Kidney epithelial cell (primary cell): ENCODE measurements around the gene GRAP. TPM values are rescaled to one million over a fixed set of nuclear protein-coding genes. Genes with fewer than 3 reads are reported as not detected.
"Not testable (repeated sequence)": the region's sequence is repeated elsewhere in the genome, so short reads cannot be mapped to it uniquely, and the experiment has no call there.

Source experiments
- DNase-seq: peaks from one replicate; pipeline ENCODE4 v3.0.0-alpha.2; 2010; ENCODE audit warnings: low read depth
- H3K27me3 ChIP-seq: 2 replicates; pipeline ENCODE4 v1.6.0; 2011; ENCODE audit warnings: low read length; ENCODE audit not compliant: control insufficient read depth, insufficient read depth
- H3K36me3 ChIP-seq: 2 replicates; pipeline ENCODE4 v1.5.1; 2011; ENCODE audit warnings: low read length; ENCODE audit not compliant: control insufficient read depth, insufficient read depth
- H3K4me3 ChIP-seq: 2 replicates; pipeline ENCODE4 v1.5.1; 2011; ENCODE audit warnings: low read depth, mild to moderate bottlenecking, control low read depth, low read length
- total RNA-seq: library from RNA; depleted of rRNA; stranded (reverse); fragments of >200 nt; gene quantifications from 2 replicates; pipeline ENCODE4 v1.2.3, GENCODE V29; 2015

Gene GRAP
- 1.2 and 1.6 TPM in 2 replicates for total RNA-seq

DNA sequence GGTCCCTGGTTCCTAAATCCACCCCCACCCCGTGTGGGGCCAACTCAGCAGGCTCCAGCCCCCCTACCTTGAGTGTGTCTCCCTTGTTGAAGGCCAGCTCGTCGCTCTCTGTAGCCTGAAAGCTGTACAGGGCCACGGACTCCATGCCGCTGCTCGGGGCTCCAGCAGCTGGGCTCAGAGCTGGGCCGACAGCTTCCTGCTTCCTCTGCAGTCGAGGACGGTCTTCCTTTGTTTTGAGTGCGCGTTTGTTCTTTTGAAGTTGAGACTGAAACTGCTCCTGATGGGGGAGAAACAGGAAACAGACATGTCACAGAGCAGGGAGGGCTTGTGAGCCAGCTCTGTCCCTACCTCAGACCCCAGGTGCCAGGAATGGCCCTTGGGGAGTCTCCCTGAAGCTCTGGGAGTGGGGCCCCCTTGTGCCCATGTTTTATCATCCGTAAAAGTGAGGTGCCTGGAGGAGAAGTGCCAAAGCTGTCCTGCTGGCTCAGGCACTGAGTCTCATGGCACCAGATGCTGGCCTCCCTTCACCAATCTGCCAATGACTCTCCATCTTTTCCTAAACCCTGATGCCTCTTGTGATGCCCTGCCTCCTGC is at the start of gene GRAP:
TSS of gene GRAP (minus strand) at position 176 of the 594 bp plus-strand sequence. CDS start at position 145, 31 bp downstream.
- DNase-seq, H3K27me3 ChIP-seq, H3K36me3 ChIP-seq, H3K4me3 ChIP-seq: not testable (repeated sequence)

DNA sequence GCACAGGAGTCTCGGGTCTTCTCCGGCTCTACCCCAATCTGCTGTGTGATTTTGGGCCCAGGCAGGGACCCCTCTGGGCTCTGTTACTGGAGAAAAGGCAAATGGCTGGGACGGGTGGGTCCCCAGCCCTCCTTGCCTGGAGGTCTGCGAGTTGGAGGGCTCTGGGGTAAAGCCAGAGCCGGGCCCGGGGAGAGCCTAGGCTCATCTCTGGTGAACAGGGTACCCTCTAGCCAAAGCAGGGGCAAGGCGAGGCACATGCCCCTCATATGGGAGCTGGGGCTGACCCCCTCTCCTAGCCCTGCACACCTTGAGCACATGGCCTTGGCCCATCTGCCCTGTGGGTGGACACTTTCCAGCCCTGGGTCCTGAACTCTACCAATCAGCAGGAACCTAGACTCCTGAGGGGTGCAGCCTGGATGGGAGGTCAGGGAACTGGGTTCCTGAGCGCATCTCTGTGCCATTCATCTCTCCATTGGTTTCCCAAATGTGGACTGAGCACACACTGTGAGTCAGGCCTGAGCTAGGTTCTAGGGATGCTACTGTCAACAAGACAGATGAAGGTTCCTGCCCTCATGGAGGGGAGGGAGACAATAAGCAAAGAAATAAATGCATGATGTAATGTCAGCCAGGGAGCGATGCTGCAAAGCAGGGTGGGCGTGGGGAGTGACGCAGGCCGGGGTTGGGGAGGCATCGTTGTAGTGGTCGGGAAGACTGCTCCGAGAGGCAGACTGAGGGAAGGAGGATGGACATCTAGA is 47.1 kb upstream of the GRAP start:
- not testable (repeated sequence) for H3K4me3 ChIP-seq, H3K36me3 ChIP-seq, DNase-seq, H3K27me3 ChIP-seq

DNA sequence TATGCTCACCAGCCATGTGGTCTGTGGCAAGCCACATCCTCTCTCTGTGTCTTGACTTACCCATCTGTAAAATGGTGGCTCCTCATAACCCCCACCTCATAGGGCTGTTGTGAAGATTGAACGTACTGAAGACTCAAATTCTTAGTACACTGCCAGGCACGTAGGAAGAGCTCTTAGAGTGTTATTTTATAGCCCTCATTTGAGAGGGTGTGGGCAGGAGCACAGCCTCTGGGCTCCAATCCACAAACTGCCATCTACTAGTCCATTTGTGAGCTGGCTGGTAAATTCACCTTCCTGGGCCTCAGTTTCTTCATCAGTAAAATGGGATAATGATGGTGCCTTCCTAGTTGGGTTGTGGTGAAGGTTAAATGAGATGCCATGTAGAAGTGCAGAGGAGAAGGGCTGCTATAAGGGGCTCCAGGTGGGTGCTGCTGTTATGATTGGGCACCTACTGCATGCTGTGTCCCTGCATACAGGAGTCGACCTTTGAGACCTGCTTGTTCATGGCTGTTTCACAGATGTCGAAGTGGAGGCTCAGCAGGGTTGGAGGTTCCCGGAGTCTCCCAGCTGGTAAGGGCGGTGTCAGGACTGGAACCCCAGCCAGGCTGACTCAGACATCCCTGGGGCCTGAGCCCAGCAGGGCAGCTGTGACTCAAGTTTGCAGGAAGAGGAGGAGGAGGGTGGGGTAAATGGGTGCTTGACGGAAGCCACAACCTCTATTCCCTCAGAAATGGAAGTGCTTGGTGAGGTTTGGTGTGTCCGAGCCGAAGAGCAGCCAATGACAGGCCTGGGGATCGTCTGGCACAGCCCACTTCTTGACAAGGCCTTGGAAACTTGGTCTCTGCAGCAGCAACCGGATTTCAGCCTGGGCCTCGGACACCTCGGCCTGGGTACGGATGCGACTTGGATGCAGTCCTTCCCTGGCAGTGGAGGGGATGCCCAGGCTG is 46.3 kb upstream of the GRAP start:
- not testable (repeated sequence) for DNase-seq, H3K4me3 ChIP-seq, H3K27me3 ChIP-seq, H3K36me3 ChIP-seq

DNA sequence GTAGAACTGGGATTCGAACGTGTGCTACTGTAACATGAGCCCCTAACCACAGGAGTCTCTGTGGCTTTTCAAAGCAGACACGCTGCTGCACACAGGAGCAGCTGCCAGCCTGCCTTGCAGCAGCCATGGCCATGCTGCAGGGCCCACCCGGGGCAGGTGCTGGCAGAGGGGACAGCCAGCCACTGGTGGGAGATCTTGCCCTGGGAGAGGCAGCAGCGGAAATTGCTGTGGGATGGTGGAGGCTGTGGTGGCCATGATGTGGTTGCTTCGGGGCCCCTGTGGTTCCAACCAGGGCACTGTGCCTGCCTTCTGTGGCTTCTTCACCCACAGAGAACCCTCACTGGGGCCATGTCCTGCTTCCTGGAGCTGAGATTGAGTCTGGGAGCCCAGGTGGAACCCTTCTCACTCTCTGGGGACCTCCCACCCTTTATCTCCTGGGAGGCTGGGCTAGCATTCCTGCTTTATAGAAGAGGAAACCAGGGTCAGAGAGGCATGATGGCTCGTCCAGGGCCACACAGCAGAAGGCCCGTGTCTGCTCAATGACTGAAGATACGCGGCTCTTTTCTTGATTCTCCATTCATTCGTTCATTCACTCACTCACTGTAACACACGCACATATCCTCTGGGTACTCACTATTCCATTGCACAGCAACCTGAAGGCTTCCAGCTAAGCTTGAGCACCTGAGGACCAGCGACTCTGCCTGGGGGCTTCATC is 43.5 kb upstream of the GRAP start:
- H3K27me3 ChIP-seq, DNase-seq, H3K4me3 ChIP-seq, H3K36me3 ChIP-seq: not testable (repeated sequence)

DNA sequence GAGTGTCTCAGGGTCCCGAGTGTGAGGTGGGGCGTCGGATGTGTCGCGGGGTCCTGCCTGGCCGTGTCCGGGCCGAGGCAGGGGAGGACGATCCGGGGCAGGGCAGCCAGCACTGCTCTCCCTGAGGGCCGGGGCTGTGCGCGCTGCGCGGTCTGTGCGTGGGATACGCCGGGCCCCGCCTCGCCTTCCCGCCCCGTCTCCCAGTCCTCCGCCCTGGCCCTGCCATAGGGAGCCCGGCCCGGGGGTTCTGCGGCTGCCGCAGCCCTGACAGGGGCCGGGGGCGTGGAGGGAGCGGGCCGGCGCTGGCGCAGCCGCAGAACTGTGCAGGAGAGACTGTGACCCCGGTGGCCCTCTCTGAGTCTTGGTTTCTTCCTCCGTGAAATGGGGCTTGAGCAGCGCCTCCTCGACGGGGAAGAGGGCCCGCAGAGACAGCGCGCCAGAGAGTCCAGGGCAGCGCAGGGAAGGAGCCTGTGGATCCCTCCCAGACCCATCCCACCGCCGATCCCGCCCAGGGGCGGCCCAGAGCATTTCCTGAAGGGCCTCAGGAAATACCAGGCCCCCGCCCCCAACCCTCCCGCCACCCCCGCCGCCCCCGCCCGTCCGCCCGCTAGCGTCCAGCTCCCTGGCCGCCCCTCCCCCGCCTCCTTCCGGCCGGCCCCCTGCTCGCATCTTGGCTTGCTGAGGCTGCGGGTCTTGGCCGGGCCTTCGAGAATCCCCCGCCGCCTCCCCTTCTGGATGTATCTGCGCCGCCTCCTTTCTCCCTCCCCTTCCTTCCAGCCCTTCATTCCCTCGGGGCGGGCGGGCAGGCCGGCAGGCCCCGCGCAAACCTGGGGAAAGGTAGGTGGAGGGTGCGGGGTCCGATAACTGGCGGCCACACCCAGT is 42.3 kb upstream of the GRAP start:
- not testable (repeated sequence) for H3K4me3 ChIP-seq, H3K27me3 ChIP-seq, DNase-seq, H3K36me3 ChIP-seq

DNA sequence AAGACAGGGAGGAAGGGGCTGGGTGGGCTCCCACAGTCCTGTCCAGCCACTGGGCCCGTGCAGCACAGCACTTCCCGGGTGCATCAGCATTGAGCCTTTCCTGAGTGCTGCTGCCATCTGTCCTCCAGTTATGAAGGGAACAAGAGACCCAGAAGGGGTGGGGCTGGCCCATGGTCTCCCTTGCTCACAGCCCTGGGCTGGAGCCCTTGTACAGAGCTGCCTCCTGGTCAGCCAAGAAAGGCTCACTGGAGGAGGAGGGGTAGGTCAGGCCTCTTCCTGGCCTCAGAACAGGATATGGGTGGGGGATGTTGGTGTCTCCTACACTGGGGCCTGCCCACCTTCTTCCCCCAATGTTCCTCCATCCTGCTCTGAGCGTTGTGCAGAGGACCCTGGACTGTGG is 30.6 kb upstream of the GRAP start:
- H3K27me3 ChIP-seq, H3K4me3 ChIP-seq, H3K36me3 ChIP-seq, DNase-seq: not testable (repeated sequence)

DNA sequence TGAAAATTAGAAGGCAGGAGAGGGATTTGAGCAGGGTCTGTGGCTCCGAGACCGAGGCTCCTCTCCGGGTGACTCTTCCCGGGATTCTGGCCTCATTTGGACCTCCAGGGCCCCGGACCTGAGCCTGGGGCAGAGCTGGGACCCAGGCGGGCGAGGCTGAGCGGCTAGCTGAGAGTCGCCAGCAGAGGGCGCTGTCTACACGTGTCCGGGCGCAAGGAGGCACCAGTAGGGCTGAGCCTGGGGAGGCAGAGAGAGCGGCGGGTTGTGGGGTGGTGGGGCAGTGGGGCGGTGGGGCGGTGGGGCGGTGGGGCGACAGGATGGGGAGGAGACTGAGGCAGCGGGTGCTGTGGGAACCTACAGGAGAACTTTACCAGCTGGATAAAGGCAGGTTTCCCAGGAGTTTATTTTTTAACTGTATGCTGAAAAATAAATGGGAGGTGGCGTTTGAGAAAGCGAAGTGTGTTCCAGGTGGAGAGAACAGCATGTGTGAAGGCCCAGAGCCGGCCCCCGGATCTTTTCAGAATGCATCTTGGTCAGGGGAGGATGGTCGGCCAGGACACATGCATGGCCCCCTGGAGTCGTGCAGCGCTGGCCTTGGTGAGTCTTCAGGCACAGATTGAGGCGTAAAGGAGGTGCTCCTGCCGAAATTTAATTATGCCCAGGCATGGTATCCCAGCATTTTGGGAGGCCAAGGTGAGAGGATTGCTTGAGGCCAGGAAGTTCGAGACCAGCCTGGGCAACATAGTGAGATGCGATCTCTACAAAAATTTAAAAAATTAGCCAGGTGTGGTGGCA is 29.8 kb upstream of the GRAP start:
- not testable (repeated sequence) for H3K36me3 ChIP-seq, DNase-seq, H3K27me3 ChIP-seq, H3K4me3 ChIP-seq

DNA sequence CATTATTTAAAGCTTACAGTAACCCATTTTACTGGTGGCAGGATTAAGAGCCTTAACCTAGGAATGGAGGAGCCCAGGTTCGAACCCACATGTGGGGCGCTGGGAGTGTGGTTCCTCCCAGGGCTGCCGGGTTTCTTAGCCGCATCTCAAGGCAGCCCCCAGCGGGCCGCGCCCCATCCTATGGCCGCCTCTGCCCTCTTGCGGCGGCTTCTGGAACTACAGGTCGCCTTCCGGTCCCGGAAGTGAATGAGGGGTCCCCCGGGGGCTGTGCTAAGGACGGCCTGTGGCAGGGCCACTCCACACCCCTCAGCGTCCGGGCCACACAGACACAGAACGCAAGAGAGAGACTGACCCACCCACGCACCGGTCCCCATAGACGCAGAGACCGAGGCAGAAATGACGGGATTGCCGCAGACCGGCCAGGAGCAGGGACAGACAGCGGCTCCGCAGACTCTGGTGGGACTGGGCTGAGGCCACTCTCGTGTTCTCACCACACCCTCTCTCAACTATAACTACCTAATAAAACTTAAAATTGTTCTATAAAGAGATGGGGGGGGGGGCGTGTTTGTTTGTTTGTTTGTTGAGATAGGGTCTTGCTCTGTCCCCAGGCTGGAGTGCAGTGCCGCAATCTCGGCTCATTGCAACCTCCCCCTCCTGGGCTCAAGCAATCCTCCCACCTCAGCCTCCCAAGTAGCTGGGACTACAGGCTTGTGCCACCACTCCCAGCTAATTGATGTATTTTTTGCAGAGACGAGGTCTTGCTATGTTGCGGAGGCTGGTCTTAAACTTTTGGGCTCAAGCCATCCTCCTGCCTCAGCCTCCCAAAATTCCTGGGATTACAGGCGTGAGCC is 23.8 kb upstream of the GRAP start:
- not testable (repeated sequence) for H3K4me3 ChIP-seq, H3K27me3 ChIP-seq, DNase-seq, H3K36me3 ChIP-seq

DNA sequence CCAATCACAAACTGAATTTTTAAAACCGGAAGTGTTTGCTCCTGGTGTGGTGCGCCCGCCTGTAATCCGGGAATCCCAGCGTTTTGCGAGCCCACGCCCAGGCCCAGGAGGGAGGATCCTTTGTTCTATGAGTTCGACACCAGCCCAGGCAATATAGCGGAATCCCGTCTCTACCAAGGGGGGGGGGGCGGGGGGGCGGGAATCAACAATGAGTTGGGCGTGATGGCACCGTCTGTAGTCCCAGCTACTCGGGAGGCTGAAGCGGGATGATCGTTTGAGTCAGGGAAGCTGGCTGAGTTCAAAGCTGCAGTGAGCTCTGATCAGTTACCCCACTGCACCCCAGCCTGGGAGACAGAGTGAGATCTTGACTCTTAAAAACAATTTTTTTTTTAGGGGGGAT is 17.6 kb upstream of the GRAP start:
- not testable (repeated sequence) for DNase-seq, H3K36me3 ChIP-seq, H3K27me3 ChIP-seq
- H3K4me3 ChIP-seq = peak overlapping the region; percentile 10

DNA sequence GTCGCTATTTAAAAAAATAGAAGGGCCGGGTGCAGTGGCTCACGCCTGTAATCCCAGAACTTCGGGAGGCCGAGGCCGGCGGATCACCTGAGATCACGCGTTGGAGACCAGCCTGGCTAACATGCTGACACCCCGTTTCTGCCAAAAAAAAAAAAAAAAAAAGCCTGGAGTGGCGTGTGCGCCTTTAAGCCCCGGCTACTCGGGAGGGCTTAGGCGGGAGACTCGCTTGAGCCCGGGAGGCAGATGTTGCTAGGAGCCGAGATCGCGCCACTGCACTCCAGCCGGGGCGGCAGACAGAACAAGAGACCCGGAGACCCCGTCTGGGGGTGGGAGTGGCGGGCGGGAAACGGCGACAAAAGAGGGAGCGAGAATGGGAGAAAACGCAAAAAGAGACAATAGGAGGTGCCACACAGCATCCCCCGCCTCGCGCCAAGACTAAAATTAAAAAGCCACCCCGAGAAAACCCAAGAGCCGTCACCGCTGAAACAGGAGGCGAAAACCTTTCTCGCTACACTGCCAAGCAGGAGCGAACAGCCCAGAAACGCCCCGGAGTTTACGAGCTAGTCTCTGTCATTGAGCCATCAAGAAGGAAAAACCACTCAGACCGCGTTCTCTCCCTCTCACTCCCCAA is 16.7 kb upstream of the GRAP start:
- H3K4me3 ChIP-seq, DNase-seq, H3K27me3 ChIP-seq, H3K36me3 ChIP-seq: not testable (repeated sequence)

DNA sequence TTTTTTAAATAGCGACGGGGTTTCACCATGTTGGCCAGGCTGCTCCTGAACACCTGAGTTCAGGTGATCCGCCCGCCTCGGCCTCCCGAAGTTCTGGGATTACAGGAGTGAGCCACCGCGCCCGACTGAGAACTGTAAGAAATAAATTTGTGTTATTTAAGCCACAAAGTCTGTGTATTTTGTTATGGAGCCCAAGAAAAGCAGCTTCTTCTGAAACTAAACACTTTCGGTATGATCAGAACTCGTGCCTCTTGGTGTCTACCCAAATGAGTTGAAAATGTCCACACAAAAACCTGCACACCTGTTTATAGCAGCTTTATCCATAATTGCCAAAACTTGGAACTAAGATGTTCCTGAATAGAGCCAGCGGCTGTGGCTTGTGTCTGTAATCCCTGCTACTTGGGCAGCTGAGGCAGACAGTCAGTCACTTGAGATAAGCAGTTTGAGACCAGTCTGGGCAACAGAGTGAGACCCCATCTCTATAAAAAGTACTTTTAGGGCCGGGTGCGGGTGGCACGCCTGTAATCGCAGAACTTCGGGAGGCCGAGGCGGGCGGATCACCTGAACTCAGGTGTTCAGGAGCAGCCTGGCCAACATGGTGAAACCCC is 16.1 kb upstream of the GRAP start:
- H3K4me3 ChIP-seq, H3K36me3 ChIP-seq, DNase-seq, H3K27me3 ChIP-seq: not testable (repeated sequence)
